Dendritic cell treated with granulocyte-macrophage colony-stimulating factor and Interleukin-4, amounts not matched to agents 40 ng/mL and 50 ng/mL, for 4 days (primary cell): ENCODE measurements around the gene A2ML1.
"Not testable (repeated sequence)": the region's sequence is repeated elsewhere in the genome, so short reads cannot be mapped to it uniquely, and the experiment has no call there.

Experiments used
- H3K27ac Mint-ChIP-seq: one replicate; pipeline ENCODE4 v1.8.0; 2022; ENCODE audit warnings: mild to moderate bottlenecking, mixed read lengths
- H3K27me3 Mint-ChIP-seq: one replicate; pipeline ENCODE4 v1.8.0; 2022; ENCODE audit warnings: mild to moderate bottlenecking, mixed read lengths
- H3K36me3 Mint-ChIP-seq: one replicate; pipeline ENCODE4 v1.8.0; 2022; ENCODE audit warnings: low read depth, mixed read lengths
- H3K4me1 Mint-ChIP-seq: one replicate; pipeline ENCODE4 v1.8.0; 2022; ENCODE audit warnings: low read depth, mixed read lengths
- H3K4me3 Mint-ChIP-seq: one replicate; pipeline ENCODE4 v1.8.0; 2022; ENCODE audit warnings: mild to moderate bottlenecking, moderate library complexity, mixed read lengths
- H3K9me3 Mint-ChIP-seq: one replicate; pipeline ENCODE4 v1.8.0; 2022; ENCODE audit warnings: mixed read lengths
- intact Hi-C: fragments of 100-400 bp; cut with micrococcal nuclease; formaldehyde crosslinking; loops from one replicate; pipeline ENCODE4 v1.15.0; 2022

The A2ML1 gene

GRCh38 chr12:8913702-8914032 lies 91.2 kb downstream of the A2ML1 start:
- peaks cover 11% of the 10 kb centered on the region for H3K27me3 Mint-ChIP-seq
- no peaks in the 10 kb centered on the region for H3K9me3 Mint-ChIP-seq
- no peaks in the 10 kb centered on the region for H3K36me3 Mint-ChIP-seq
- peak overlapping the region; percentile 74 for H3K27ac Mint-ChIP-seq
- peaks cover 12% of the 10 kb centered on the region for H3K4me1 Mint-ChIP-seq
- intact Hi-C loops, result loop anchor here (2.0 to 10.0 kb wide), 2 partner anchors 35 to 131 kb away; partner anchors contain the start of gene M6PR
- H3K4me3 Mint-ChIP-seq, result peak overlapping the region; percentile 86

GRCh38 chr12:8914033-8914715 lies 91.8 kb downstream of the A2ML1 start, which contains the start of gene PHC1:
Gene PHC1, plus strand, starts transcription at chr12:8914509. Its CDS starts 3,169 bp downstream, at chr12:8917678.
- peak within 1 kb of the TSS; percentile 86 for H3K4me3 Mint-ChIP-seq
- H3K27ac Mint-ChIP-seq, result peak within 1 kb of the TSS; percentile 74
- intact Hi-C loops, result loop anchor here (2.0 to 10.0 kb wide), 2 partner anchors 35 to 131 kb away; partner anchors contain the start of gene M6PR
- peaks cover 11% of the 10 kb centered on the region for H3K27me3 Mint-ChIP-seq
- H3K36me3 Mint-ChIP-seq, H3K9me3 Mint-ChIP-seq: not testable (repeated sequence)
- peaks cover 12% of the 10 kb centered on the region for H3K4me1 Mint-ChIP-seq

- peaks cover 12% of the 10 kb centered on the region for H3K4me1 Mint-ChIP-seq
- peaks cover 11% of the 10 kb centered on the region for H3K27me3 Mint-ChIP-seq
- no peak overlapping the region for H3K4me3 Mint-ChIP-seq
- no peak overlapping the region for H3K27ac Mint-ChIP-seq
- H3K36me3 Mint-ChIP-seq, result no peaks in the 10 kb centered on the region
- intact Hi-C loops, result loop anchor here (2.0 to 10.0 kb wide), 2 partner anchors 34 to 130 kb away; partner anchors contain the start of gene M6PR
- no peaks in the 10 kb centered on the region for H3K9me3 Mint-ChIP-seq
Observed at GRCh38 chr12:8914716-8915526, 92.5 kb downstream of the A2ML1 start.

GRCh38 chr12:8916154-8916553 lies 93.7 kb downstream of the A2ML1 start:
- Mint-ChIP-seq H3K27ac (no peak overlapping the region), H3K36me3 (no peaks in the 10 kb centered on the region), H3K27me3 (peaks cover 11% of the 10 kb centered on the region), H3K4me3 (no peak overlapping the region), H3K9me3 (no peaks in the 10 kb centered on the region), H3K4me1 (peaks cover 12% of the 10 kb centered on the region)
- intact Hi-C loops, result loop anchor here (10.0 kb wide), 1 partner anchor 129 kb away; no protein-coding TSS in a partner anchor

GRCh38 chr12:8917031-8917430 lies 94.6 kb downstream of the A2ML1 start:
- intact Hi-C loops, result loop anchor here (10.0 kb wide), 1 partner anchor 128 kb away; no protein-coding TSS in a partner anchor
- H3K27ac Mint-ChIP-seq, result no peak overlapping the region
- H3K36me3 Mint-ChIP-seq, result peaks cover 7% of the 10 kb centered on the region
- H3K27me3 Mint-ChIP-seq, result peaks cover 11% of the 10 kb centered on the region
- peaks cover 12% of the 10 kb centered on the region for H3K4me1 Mint-ChIP-seq
- H3K4me3 Mint-ChIP-seq, result no peak overlapping the region
- H3K9me3 Mint-ChIP-seq, result no peaks in the 10 kb centered on the region

- no peak overlapping the region for H3K27ac Mint-ChIP-seq
- intact Hi-C loops, result loop anchor here (10.0 kb wide), 1 partner anchor 127 kb away; no protein-coding TSS in a partner anchor
- peaks cover 11% of the 10 kb centered on the region for H3K27me3 Mint-ChIP-seq
- peaks cover 13% of the 10 kb centered on the region for H3K36me3 Mint-ChIP-seq
- no peaks in the 10 kb centered on the region for H3K9me3 Mint-ChIP-seq
- H3K4me3 Mint-ChIP-seq, result no peak overlapping the region
- peaks cover 12% of the 10 kb centered on the region for H3K4me1 Mint-ChIP-seq
Observed at GRCh38 chr12:8917751-8918150, 95.3 kb downstream of the A2ML1 start.

- H3K27ac Mint-ChIP-seq, H3K4me1 Mint-ChIP-seq, H3K9me3 Mint-ChIP-seq, H3K4me3 Mint-ChIP-seq, H3K27me3 Mint-ChIP-seq: not testable (repeated sequence)
- H3K36me3 Mint-ChIP-seq, result peaks cover 13% of the 10 kb centered on the region
- intact Hi-C loops, result loop anchor here (10.0 kb wide), 1 partner anchor 125 kb away; no protein-coding TSS in a partner anchor
Observed at GRCh38 chr12:8919643-8920042, 97.2 kb downstream of the A2ML1 start.

GRCh38 chr12:8922544-8922943 lies 100.1 kb downstream of the A2ML1 start:
- no peaks in the 10 kb centered on the region for H3K9me3 Mint-ChIP-seq
- no peaks in the 10 kb centered on the region for H3K4me1 Mint-ChIP-seq
- no peak overlapping the region for H3K4me3 Mint-ChIP-seq
- intact Hi-C loops, result no loop called here
- H3K36me3 Mint-ChIP-seq, result peaks cover 13% of the 10 kb centered on the region
- H3K27me3 Mint-ChIP-seq, result no peaks in the 10 kb centered on the region
- H3K27ac Mint-ChIP-seq, result no peak overlapping the region
